Neural cell (in vitro differentiated cells): Measurements from ENCODE around the gene GALT. TPM values are rescaled to one million over a fixed set of nuclear protein-coding genes. Genes with fewer than 3 reads are reported as not detected.
A peak's percentile ranks its signal among the peaks of the same experiment; 100 is the strongest.

Experiments
- H2AFZ ChIP-seq: fragments of 200-600, 300-800 bp; sonication (generic), shearing (Covaris generic); 2 replicates; pipeline ENCODE4 v1.6.0; 2014; ENCODE audit warnings: low read depth, mild to moderate bottlenecking, antibody characterized with exemption, low read length, moderate library complexity
- H3F3A ChIP-seq: fragments of 200-600 bp; shearing (Covaris generic); 2 replicates; pipeline ENCODE4 v1.6.1; 2016; ENCODE audit warnings: mild to moderate bottlenecking, moderate library complexity, mixed read lengths, antibody characterized with exemption, low read length; ENCODE audit not compliant: insufficient read depth, poor library complexity, severe bottlenecking
- H3K27ac ChIP-seq: fragments of 200-600, 300-800 bp; sonication (generic), shearing (Covaris generic); 2 replicates; pipeline ENCODE4 v1.5.1; 2014; ENCODE audit warnings: mild to moderate bottlenecking, low read length, moderate library complexity
- H3K27me3 ChIP-seq: fragments of 300-800, 200-600 bp; sonication (generic), shearing (Covaris generic); 2 replicates; pipeline ENCODE4 v1.6.0; 2014; ENCODE audit warnings: mild to moderate bottlenecking, low read depth, low read length, moderate library complexity; ENCODE audit not compliant: insufficient read depth
- H3K36me3 ChIP-seq: fragments of 300-800, 200-600 bp; sonication (generic), shearing (Covaris generic); 2 replicates; pipeline ENCODE4 v1.5.1; 2014; ENCODE audit warnings: mild to moderate bottlenecking, antibody characterized with exemption, low read length, moderate library complexity; ENCODE audit not compliant: insufficient read depth
- H3K4me2 ChIP-seq: fragments of 300-800, 200-600 bp; sonication (generic), shearing (Covaris generic); 2 replicates; pipeline ENCODE4 v1.6.0; 2014; ENCODE audit warnings: mild to moderate bottlenecking, low read length
- H3K4me3 ChIP-seq: fragments of 300-800, 200-600 bp; sonication (generic), shearing (Covaris generic); 2 replicates; pipeline ENCODE4 v1.5.1; 2014; ENCODE audit warnings: mild to moderate bottlenecking, low read length, moderate library complexity
- H3K79me2 ChIP-seq: fragments of 200-600 bp; shearing (Covaris generic); replicated peaks from 2 replicates; pipeline ENCODE4 v1.6.0; 2014; ENCODE audit warnings: mild to moderate bottlenecking, low read length, moderate library complexity; ENCODE audit not compliant: insufficient read depth
- H3K9ac ChIP-seq: fragments of 300-800, 200-600 bp; sonication (generic), shearing (Covaris generic); 2 replicates; pipeline ENCODE4 v1.6.1; 2016; ENCODE audit warnings: mild to moderate bottlenecking, low read length, mixed read lengths
- H3K9me2 ChIP-seq: fragments of 200-600 bp; shearing (Covaris generic); 2 replicates; pipeline ENCODE4 v1.6.1; 2016; ENCODE audit warnings: mild to moderate bottlenecking, low read length, mixed read lengths; ENCODE audit not compliant: insufficient read depth
- H3K9me3 ChIP-seq: fragments of 200-600, 300-800 bp; sonication (generic), shearing (Covaris generic); 2 replicates; pipeline ENCODE4 v1.6.1; 2016; ENCODE audit warnings: mild to moderate bottlenecking, mixed run types, low read length, moderate library complexity, mixed read lengths
- H4K20me1 ChIP-seq: fragments of 200-600 bp; shearing (Covaris generic); 2 replicates; pipeline ENCODE4 v1.6.1; 2016; ENCODE audit warnings: mild to moderate bottlenecking, mixed run types; ENCODE audit not compliant: insufficient read depth
- EP300 ChIP-seq: fragments of 450-650 bp; conservative IDR thresholded peaks from 2 replicates; pipeline ENCODE4 v1.6.1; 2014; ENCODE audit warnings: antibody characterized with exemption, mild to moderate bottlenecking, moderate library complexity; ENCODE audit not compliant: poor library complexity, severe bottlenecking
- EZH2 ChIP-seq: fragments of 200-600, 300-800 bp; shearing (Covaris generic), sonication (generic); IDR thresholded peaks from 2 replicates; pipeline ENCODE4 v1.6.1; 2014; ENCODE audit warnings: antibody characterized with exemption, low read length, borderline replicate concordance, mild to moderate bottlenecking; ENCODE audit not compliant: insufficient read depth, poor library complexity, severe bottlenecking
- MXI1 ChIP-seq: fragments of 450-650 bp; conservative IDR thresholded peaks from 2 replicates; pipeline ENCODE4 v1.6.1; 2014; ENCODE audit warnings: antibody characterized with exemption, mild to moderate bottlenecking; ENCODE audit not compliant: poor library complexity, severe bottlenecking
- POLR2AphosphoS5 ChIP-seq: IDR thresholded peaks from 2 replicates; pipeline ENCODE4 v1.6.1; 2012
- RAD21 ChIP-seq: fragments of 450-650 bp; conservative IDR thresholded peaks from 2 replicates; pipeline ENCODE4 v1.6.1; 2014; ENCODE audit warnings: antibody characterized with exemption, mild to moderate bottlenecking, moderate library complexity
- SMC3 ChIP-seq: fragments of 450-650 bp; conservative IDR thresholded peaks from 2 replicates; pipeline ENCODE4 v1.6.1; 2014; ENCODE audit warnings: antibody characterized with exemption, mild to moderate bottlenecking, moderate library complexity; ENCODE audit not compliant: poor library complexity
- TAF1 ChIP-seq: IDR thresholded peaks from 2 replicates; pipeline ENCODE4 v1.6.1; 2012; ENCODE audit warnings: low read depth
- polyA plus RNA-seq: library from polyadenylated mRNA; depleted of rRNA; stranded (reverse); fragments of >200 nt; gene quantifications from 2 replicates; pipeline ENCODE4 v1.2.3, GENCODE V29; 2014
- TF ChIP-seq, protein P1 (sequence below): fragments of 450-650 bp; IDR thresholded peaks from 2 replicates; pipeline ENCODE4 v1.5.1; 2014; ENCODE audit warnings: antibody characterized with exemption, mild to moderate bottlenecking, moderate library complexity; ENCODE audit not compliant: poor library complexity, severe bottlenecking
- TF ChIP-seq, protein P2 (sequence below): IDR thresholded peaks from 2 replicates; pipeline ENCODE4 v1.6.1; 2012; ENCODE audit warnings: borderline replicate concordance

The GALT gene
- polyA plus RNA-seq, 1 donor from 2014 or later = 116 TPM

DNA sequence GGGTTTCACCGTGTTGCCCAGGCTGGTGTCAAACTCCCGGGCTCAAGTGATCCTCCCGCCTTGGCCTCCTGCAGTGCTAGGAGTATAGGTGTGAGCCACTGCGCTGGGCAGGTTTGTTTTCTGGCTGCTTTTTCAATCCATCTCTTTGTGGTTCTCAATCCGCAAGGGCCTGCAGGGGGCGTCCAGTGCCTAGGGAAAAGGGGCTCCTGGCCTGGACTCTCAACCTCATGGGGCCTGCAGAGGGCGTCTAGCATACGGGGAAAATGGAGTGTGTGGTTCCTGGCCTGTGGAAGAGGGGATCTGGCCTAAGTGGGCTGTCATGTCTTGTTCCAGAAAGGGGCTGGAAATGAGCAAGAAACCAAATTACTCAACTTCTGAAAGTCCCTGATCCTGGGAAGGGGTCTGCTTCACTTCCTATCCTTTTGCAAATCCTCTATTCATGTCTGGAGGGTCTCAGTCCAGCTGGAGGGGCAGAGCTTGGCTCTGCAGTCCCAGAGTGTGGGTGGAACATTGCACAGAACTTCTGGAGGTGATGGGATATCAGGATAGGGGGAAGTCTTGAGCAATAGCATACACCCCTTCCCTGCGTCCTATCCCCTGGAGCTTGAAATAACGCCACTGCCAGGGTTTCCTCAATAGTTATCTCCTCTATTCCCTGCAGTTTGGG lies 28.7 kb downstream of the GALT start:
- TF ChIP-seq, protein P1, sequence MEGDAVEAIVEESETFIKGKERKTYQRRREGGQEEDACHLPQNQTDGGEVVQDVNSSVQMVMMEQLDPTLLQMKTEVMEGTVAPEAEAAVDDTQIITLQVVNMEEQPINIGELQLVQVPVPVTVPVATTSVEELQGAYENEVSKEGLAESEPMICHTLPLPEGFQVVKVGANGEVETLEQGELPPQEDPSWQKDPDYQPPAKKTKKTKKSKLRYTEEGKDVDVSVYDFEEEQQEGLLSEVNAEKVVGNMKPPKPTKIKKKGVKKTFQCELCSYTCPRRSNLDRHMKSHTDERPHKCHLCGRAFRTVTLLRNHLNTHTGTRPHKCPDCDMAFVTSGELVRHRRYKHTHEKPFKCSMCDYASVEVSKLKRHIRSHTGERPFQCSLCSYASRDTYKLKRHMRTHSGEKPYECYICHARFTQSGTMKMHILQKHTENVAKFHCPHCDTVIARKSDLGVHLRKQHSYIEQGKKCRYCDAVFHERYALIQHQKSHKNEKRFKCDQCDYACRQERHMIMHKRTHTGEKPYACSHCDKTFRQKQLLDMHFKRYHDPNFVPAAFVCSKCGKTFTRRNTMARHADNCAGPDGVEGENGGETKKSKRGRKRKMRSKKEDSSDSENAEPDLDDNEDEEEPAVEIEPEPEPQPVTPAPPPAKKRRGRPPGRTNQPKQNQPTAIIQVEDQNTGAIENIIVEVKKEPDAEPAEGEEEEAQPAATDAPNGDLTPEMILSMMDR = peak; percentile 23
- TF ChIP-seq POLR2AphosphoS5 (no peak), EP300 (no peak)

DNA sequence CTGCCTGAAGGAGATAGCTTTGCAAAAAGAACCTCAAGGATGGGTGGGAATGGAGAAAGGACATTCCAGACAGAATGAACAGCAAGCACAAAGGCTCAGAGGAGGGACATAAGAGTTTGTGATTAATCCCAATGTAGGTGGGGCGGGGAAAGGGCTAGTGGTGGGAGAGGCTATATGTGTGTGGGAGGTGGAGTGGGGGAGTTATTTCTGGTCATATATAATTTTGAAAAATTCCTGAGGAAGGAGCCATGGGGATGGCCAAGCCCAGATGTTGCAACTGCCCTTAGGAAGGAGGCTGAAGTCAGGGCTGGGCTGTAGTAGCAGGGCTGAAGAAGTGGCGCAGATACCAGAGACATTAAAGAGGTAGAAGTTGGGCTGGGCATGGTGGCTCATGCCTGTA lies 29.4 kb downstream of the GALT start:
- TF ChIP-seq SMC3 = no peak
- TF ChIP-seq TAF1 = no peak
- TF ChIP-seq EP300 = no peak
- TF ChIP-seq EZH2 = no peak
- no peak for TF ChIP-seq RAD21
- TF ChIP-seq, protein P1 = no peak
- TF ChIP-seq POLR2AphosphoS5 = no peak
- TF ChIP-seq, protein P2, sequence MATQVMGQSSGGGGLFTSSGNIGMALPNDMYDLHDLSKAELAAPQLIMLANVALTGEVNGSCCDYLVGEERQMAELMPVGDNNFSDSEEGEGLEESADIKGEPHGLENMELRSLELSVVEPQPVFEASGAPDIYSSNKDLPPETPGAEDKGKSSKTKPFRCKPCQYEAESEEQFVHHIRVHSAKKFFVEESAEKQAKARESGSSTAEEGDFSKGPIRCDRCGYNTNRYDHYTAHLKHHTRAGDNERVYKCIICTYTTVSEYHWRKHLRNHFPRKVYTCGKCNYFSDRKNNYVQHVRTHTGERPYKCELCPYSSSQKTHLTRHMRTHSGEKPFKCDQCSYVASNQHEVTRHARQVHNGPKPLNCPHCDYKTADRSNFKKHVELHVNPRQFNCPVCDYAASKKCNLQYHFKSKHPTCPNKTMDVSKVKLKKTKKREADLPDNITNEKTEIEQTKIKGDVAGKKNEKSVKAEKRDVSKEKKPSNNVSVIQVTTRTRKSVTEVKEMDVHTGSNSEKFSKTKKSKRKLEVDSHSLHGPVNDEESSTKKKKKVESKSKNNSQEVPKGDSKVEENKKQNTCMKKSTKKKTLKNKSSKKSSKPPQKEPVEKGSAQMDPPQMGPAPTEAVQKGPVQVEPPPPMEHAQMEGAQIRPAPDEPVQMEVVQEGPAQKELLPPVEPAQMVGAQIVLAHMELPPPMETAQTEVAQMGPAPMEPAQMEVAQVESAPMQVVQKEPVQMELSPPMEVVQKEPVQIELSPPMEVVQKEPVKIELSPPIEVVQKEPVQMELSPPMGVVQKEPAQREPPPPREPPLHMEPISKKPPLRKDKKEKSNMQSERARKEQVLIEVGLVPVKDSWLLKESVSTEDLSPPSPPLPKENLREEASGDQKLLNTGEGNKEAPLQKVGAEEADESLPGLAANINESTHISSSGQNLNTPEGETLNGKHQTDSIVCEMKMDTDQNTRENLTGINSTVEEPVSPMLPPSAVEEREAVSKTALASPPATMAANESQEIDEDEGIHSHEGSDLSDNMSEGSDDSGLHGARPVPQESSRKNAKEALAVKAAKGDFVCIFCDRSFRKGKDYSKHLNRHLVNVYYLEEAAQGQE = no peak
- no peak for TF ChIP-seq MXI1
- Histone ChIP-seq H2AFZ (no peak overlapping the region), H3K4me3 (no peak overlapping the region), H3K9ac (no peak overlapping the region), H3K79me2 (no peaks in the 10 kb centered on the region), H3K27ac (no peak overlapping the region), H3K9me3 (no peaks in the 10 kb centered on the region), H3F3A (no peaks in the 10 kb centered on the region), H3K36me3 (no peaks in the 10 kb centered on the region), H4K20me1 (no peaks in the 10 kb centered on the region), H3K4me2 (no peak overlapping the region), H3K9me2 (no peaks in the 10 kb centered on the region), H3K27me3 (no peaks in the 10 kb centered on the region)

More for the DNA sequence above, 28.7 kb downstream of the GALT start:
- no peaks in the 10 kb centered on the region for H3K79me2 ChIP-seq
- no peak overlapping the region for H3K4me3 ChIP-seq
- H3K4me2 ChIP-seq = no peak overlapping the region
- no peak overlapping the region for H3K27ac ChIP-seq
- no peak overlapping the region for H2AFZ ChIP-seq
- no peaks in the 10 kb centered on the region for H4K20me1 ChIP-seq
- H3K36me3 ChIP-seq = no peaks in the 10 kb centered on the region
- no peaks in the 10 kb centered on the region for H3K9me3 ChIP-seq
- no peaks in the 10 kb centered on the region for H3F3A ChIP-seq
- H3K9ac ChIP-seq = no peak overlapping the region
- no peaks in the 10 kb centered on the region for H3K27me3 ChIP-seq
- H3K9me2 ChIP-seq = no peaks in the 10 kb centered on the region
